Effector memory CD4-positive, alpha-beta T cell (primary cell): ENCODE measurements around the gene TMEM187.
A peak's percentile ranks its signal among the peaks of the same experiment; 100 is the strongest.

Experiments
- DNase-seq, 3 donors: peaks; one replicate each; pipeline ENCODE4 v3.0.0-alpha.2; 2020
- H3K27ac ChIP-seq: 2 replicates; pipeline ENCODE4 v1.7.0; 2013; ENCODE audit warnings: mild to moderate bottlenecking, low read length, moderate library complexity; ENCODE audit not compliant: insufficient read depth, poor library complexity, severe bottlenecking
- H3K27me3 ChIP-seq: replicated peaks from 2 replicates; pipeline ENCODE4 v1.7.0; 2013; ENCODE audit warnings: mild to moderate bottlenecking, low read length; ENCODE audit not compliant: insufficient read depth, control insufficient read depth, poor library complexity, severe bottlenecking
- H3K36me3 ChIP-seq: 2 replicates; pipeline ENCODE4 v1.7.0; 2013; ENCODE audit warnings: mild to moderate bottlenecking, low read length, moderate library complexity; ENCODE audit not compliant: control insufficient read depth, insufficient read depth
- H3K4me1 ChIP-seq: 2 replicates; pipeline ENCODE4 v1.7.0; 2013; ENCODE audit warnings: low read length, mild to moderate bottlenecking; ENCODE audit not compliant: control insufficient read depth, insufficient read depth, poor library complexity, severe bottlenecking
- H3K4me3 ChIP-seq: 2 replicates; pipeline ENCODE4 v1.7.0; 2013; ENCODE audit warnings: low read length, low read depth, mild to moderate bottlenecking; ENCODE audit not compliant: insufficient read depth, poor library complexity, severe bottlenecking
- H3K9me3 ChIP-seq: 2 replicates; pipeline ENCODE4 v1.7.0; 2013; ENCODE audit warnings: mild to moderate bottlenecking, low read length, moderate library complexity; ENCODE audit not compliant: control insufficient read depth

The TMEM187 gene

GRCh38 chrX:154026136-154027021 lies 53.8 kb downstream of the TMEM187 start:
- DNase-seq = no peak
- no peak overlapping the region for H3K27ac ChIP-seq
- H3K4me1 ChIP-seq = peaks cover under 1% of the 10 kb centered on the region
- H3K36me3 ChIP-seq = peaks cover 21% of the 10 kb centered on the region
- H3K27me3 ChIP-seq = no peaks in the 10 kb centered on the region
- H3K4me3 ChIP-seq = no peak overlapping the region
- H3K9me3 ChIP-seq = no peaks in the 10 kb centered on the region

DNA sequence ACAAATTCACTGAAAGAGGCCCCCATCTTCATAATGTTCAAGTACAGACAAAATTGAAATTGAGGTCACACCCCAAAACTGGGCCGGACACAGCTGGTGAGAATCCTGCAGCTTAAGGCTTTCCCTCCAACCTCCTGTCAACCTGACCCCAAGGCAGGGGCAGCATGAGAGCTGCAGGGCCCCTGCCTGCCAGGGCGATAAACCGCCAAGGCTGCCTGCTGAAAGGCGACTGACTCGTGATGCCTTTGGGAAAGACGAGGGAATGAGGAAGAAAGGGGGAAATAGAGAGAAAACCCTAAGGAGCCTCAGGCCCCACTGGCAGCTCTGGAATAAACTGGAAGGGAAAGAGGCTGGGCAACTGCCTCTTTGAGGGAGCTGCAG lies 54.5 kb downstream of the TMEM187 start:
- Histone ChIP-seq H3K4me1 (no peaks in the 10 kb centered on the region), H3K27me3 (no peaks in the 10 kb centered on the region), H3K9me3 (no peaks in the 10 kb centered on the region), H3K27ac (no peak overlapping the region), H3K36me3 (peaks cover 27% of the 10 kb centered on the region), H3K4me3 (no peak overlapping the region)
- DNase-seq = no peak

- Histone ChIP-seq H3K36me3 (peaks cover 31% of the 10 kb centered on the region), H3K4me1 (no peaks in the 10 kb centered on the region), H3K9me3 (no peaks in the 10 kb centered on the region), H3K4me3 (no peak overlapping the region), H3K27me3 (no peaks in the 10 kb centered on the region), H3K27ac (no peak overlapping the region)
- DNase-seq = no peak
Measured at GRCh38 chrX:154027986-154028385, 55.4 kb downstream of the TMEM187 start.

- no peaks in the 10 kb centered on the region for H3K4me1 ChIP-seq
- H3K27ac ChIP-seq = no peak overlapping the region
- H3K27me3 ChIP-seq = no peaks in the 10 kb centered on the region
- DNase-seq = no peak
- peaks cover 31% of the 10 kb centered on the region for H3K36me3 ChIP-seq
- no peaks in the 10 kb centered on the region for H3K9me3 ChIP-seq
- H3K4me3 ChIP-seq = no peak overlapping the region
Measured at GRCh38 chrX:154028502-154029184, 56.1 kb downstream of the TMEM187 start.

GRCh38 chrX:154029439-154029838 lies 56.9 kb downstream of the TMEM187 start:
- no peaks in the 10 kb centered on the region for H3K27me3 ChIP-seq
- peaks cover 31% of the 10 kb centered on the region for H3K36me3 ChIP-seq
- H3K4me3 ChIP-seq = no peak overlapping the region
- peak overlapping the region; percentile 25 for H3K27ac ChIP-seq
- no peaks in the 10 kb centered on the region for H3K4me1 ChIP-seq
- no peaks in the 10 kb centered on the region for H3K9me3 ChIP-seq
- no peak for DNase-seq

DNA sequence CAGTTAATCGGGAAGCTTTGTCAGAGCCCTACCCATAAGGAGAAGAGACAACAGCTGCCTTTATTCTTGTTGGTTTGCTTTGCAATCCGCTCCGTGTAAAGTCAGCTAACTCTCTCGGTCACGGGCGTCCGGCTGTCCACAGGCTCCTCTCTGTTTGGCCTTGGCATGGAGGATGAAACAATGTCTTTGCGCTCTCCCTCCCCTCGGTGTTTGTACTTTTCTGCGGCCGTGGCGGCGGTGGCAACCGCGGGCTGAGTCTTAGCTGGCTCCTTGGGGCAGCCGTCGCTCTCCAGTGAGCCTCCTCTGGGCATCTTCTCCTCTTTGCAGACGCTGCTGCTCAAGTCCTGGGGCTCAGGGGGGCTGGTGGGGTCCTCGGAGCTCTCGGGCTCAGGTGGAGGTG lies 57.7 kb downstream of the TMEM187 start:
- no peaks in the 10 kb centered on the region for H3K27me3 ChIP-seq
- no peaks in the 10 kb centered on the region for H3K9me3 ChIP-seq
- no peak for DNase-seq
- H3K27ac ChIP-seq = no peak overlapping the region
- no peaks in the 10 kb centered on the region for H3K4me1 ChIP-seq
- H3K4me3 ChIP-seq = no peak overlapping the region
- H3K36me3 ChIP-seq = peaks cover 31% of the 10 kb centered on the region

- no peak overlapping the region for H3K4me3 ChIP-seq
- H3K27me3 ChIP-seq = no peaks in the 10 kb centered on the region
- DNase-seq = no peak
- H3K27ac ChIP-seq = no peak overlapping the region
- H3K36me3 ChIP-seq = peaks cover 31% of the 10 kb centered on the region
- H3K9me3 ChIP-seq = no peaks in the 10 kb centered on the region
- no peaks in the 10 kb centered on the region for H3K4me1 ChIP-seq
Measured at GRCh38 chrX:154030715-154031305, 58.3 kb downstream of the TMEM187 start.

GRCh38 chrX:154032160-154032559 lies 59.6 kb downstream of the TMEM187 start:
- H3K27me3 ChIP-seq = no peaks in the 10 kb centered on the region
- no peaks in the 10 kb centered on the region for H3K4me1 ChIP-seq
- no peak overlapping the region for H3K27ac ChIP-seq
- H3K9me3 ChIP-seq = no peaks in the 10 kb centered on the region
- no peak for DNase-seq
- peaks cover 34% of the 10 kb centered on the region for H3K36me3 ChIP-seq
- no peak overlapping the region for H3K4me3 ChIP-seq

DNA sequence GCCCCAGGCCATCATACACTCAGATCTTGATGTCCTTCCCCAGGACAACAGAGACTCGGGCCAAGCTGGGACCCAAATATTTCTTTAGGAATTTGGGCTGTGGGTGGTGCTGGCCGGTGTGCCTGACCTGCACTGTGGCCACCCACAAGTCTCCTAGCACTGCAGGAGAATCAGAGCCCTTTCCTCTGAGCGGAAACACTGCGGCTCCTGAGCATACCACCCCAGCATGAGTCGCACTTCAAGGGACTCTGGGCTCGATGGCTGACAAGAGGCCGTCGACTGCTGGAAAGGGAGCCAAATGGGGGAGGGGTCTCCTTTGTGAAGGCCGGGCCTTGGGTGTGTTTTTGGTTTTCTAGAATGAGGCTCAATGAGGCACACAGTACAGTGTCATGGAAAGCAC lies 60.1 kb downstream of the TMEM187 start:
- Histone ChIP-seq H3K36me3 (peaks cover 34% of the 10 kb centered on the region), H3K4me1 (no peaks in the 10 kb centered on the region), H3K4me3 (no peak overlapping the region), H3K9me3 (no peaks in the 10 kb centered on the region), H3K27ac (no peak overlapping the region), H3K27me3 (no peaks in the 10 kb centered on the region)
- DNase-seq = no peak
